Measurements from ENCODE around the gene MICB. TPM values are rescaled to one million over a fixed set of nuclear protein-coding genes. Genes with fewer than 3 reads are reported as not detected.

MICB gene
- total and polyA plus RNA-seq, 9 of the 15 experiments (the other 6 are each of a cell fraction or from before 2014, with no cell fraction given), result 13.3 to 34.5 (median 19.8) TPM

- TF ChIP-seq, protein P1, sequence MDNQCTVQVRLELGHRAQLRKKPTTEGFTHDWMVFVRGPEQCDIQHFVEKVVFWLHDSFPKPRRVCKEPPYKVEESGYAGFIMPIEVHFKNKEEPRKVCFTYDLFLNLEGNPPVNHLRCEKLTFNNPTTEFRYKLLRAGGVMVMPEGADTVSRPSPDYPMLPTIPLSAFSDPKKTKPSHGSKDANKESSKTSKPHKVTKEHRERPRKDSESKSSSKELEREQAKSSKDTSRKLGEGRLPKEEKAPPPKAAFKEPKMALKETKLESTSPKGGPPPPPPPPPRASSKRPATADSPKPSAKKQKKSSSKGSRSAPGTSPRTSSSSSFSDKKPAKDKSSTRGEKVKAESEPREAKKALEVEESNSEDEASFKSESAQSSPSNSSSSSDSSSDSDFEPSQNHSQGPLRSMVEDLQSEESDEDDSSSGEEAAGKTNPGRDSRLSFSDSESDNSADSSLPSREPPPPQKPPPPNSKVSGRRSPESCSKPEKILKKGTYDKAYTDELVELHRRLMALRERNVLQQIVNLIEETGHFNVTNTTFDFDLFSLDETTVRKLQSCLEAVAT (IDR thresholded peaks at IDR 0.05), result peak; percentile 79 to 94
- TF ChIP-seq CTCF (IDR thresholded peaks at IDR 0.05 in 2 of 3, conservative IDR thresholded peaks at IDR 0.05 in 1 of 3; ENCODE audit: insufficient read depth in 2 of 3, low read depth in 1 of 3, low read length in 3 of 3) (no peak), NFE2L1 (tag; IDR thresholded peaks at IDR 0.05; ENCODE audit: borderline replicate concordance, low read depth) (no peak), KDM4B (IDR thresholded peaks at IDR 0.05; ENCODE audit: borderline replicate concordance in 2 of 2, low read depth in 1 of 2) (peak in 1 of 2 experiments; percentile 91; a peak in 1 of 4 replicates), ESRRB (CRISPR knock-in tag; IDR thresholded peaks at IDR 0.05; ENCODE audit: borderline replicate concordance) (no peak), KAT8 (IDR thresholded peaks at IDR 0.05; ENCODE audit: low read depth) (peak; percentile 30), ZKSCAN8 (CRISPR knock-in tag; IDR thresholded peaks at IDR 0.05) (no peak), XRCC3 (IDR thresholded peaks at IDR 0.05) (no peak), ZNF124 (CRISPR knock-in tag; IDR thresholded peaks at IDR 0.05) (no peak), ARHGAP35 (IDR thresholded peaks at IDR 0.05; ENCODE audit: partially characterized antibody) (no peak), GATAD2B (IDR thresholded peaks at IDR 0.05; ENCODE audit: borderline replicate concordance) (peak; percentile 79), SRSF3 (IDR thresholded peaks at IDR 0.05; ENCODE audit: insufficient read depth, low read length) (no peak), NCOA4 (IDR thresholded peaks at IDR 0.05; ENCODE audit: partially characterized antibody) (peak; percentile 70), ZFP36 (IDR thresholded peaks at IDR 0.05; ENCODE audit: low read depth, low read length, partially characterized antibody) (no peak), DNMT1 (IDR thresholded peaks at IDR 0.05) (peak; percentile 73; the same call in 1 of the 2 replicates), ZFX (CRISPR knock-in tag; IDR thresholded peaks at IDR 0.05) (peak; percentile 100), ZNF586 (CRISPR knock-in tag; conservative IDR thresholded peaks at IDR 0.05) (no peak), ZNF165 (CRISPR knock-in tag; IDR thresholded peaks at IDR 0.05; ENCODE audit: borderline replicate concordance) (no peak), ZNF668 (CRISPR knock-in tag; IDR thresholded peaks at IDR 0.05) (no peak), HSF4 (CRISPR knock-in tag; IDR thresholded peaks at IDR 0.05; ENCODE audit: borderline replicate concordance) (no peak), MYC (IDR thresholded peaks at IDR 0.05; ENCODE audit: low read depth, low read length) (peak; percentile 98), MYC (CRISPR knock-in tag; IDR thresholded peaks at IDR 0.05; ENCODE audit: borderline replicate concordance, low read depth) (0 out of 2 replicates have a peak, but pooled peaks have one; percentile 40), MAZ (CRISPR knock-in tag; conservative IDR thresholded peaks at IDR 0.05 in 1 of 2, IDR thresholded peaks at IDR 0.05 in 1 of 2) (peak; percentile 72 to 89), CHD1 (IDR thresholded peaks at IDR 0.05; ENCODE audit: low read length) (peak; percentile 34), FOXA1 (IDR thresholded peaks at IDR 0.05; ENCODE audit: borderline replicate concordance) (no peak), KLF10 (CRISPR knock-in tag; IDR thresholded peaks at IDR 0.05) (no peak), MBD2 (IDR thresholded peaks at IDR 0.05; ENCODE audit: borderline replicate concordance, low read depth) (peak; percentile 85)
These were observed 43.9 kb downstream of the MICB start, which contains the start of gene DDX39B (continued) for GRCh38 chr6:31541658-31542521.

All from K562 (cell line).